LNCAP (cell line): ENCODE measurements around the gene CPVL.
A peak's percentile ranks its signal among the peaks of the same experiment; 100 is the strongest.

Source experiments
- TF ChIP-seq, protein P1 (sequence below): fragments of 450-650 bp; IDR thresholded peaks from 2 replicates; pipeline ENCODE4 v1.5.1; 2017; ENCODE audit warnings: mild to moderate bottlenecking

CPVL gene

GRCh38 chr7:28957751-28958234 lies 188.5 kb downstream of the CPVL start:
- TF ChIP-seq, protein P1, sequence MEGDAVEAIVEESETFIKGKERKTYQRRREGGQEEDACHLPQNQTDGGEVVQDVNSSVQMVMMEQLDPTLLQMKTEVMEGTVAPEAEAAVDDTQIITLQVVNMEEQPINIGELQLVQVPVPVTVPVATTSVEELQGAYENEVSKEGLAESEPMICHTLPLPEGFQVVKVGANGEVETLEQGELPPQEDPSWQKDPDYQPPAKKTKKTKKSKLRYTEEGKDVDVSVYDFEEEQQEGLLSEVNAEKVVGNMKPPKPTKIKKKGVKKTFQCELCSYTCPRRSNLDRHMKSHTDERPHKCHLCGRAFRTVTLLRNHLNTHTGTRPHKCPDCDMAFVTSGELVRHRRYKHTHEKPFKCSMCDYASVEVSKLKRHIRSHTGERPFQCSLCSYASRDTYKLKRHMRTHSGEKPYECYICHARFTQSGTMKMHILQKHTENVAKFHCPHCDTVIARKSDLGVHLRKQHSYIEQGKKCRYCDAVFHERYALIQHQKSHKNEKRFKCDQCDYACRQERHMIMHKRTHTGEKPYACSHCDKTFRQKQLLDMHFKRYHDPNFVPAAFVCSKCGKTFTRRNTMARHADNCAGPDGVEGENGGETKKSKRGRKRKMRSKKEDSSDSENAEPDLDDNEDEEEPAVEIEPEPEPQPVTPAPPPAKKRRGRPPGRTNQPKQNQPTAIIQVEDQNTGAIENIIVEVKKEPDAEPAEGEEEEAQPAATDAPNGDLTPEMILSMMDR: no peak

- TF ChIP-seq, protein P1: no peak
Observed at GRCh38 chr7:28957064-28957750, 189.1 kb downstream of the CPVL start.

GRCh38 chr7:28956608-28957063 lies 189.7 kb downstream of the CPVL start:
- TF ChIP-seq, protein P1: no peak

GRCh38 chr7:28955718-28956607 lies 190.4 kb downstream of the CPVL start:
- TF ChIP-seq, protein P1: peak; percentile 39

DNA sequence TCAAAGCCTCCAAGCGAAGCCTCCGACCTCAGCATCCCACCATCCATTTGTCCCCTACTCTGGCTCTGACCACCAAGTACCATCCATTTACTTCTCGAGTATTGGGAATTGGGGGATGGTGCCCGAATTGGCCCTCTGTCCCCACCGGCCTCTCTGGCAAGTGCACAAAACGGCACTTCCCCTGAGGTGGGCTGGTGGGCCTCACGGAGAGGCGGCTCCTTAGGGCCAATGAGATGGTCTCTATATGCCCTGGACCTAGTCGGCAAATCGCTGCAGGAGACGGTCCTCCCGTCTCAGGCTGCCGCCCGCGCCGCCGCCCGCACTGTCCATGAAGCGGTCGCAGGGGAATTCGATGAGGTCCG lies 191.0 kb downstream of the CPVL start:
- TF ChIP-seq, protein P1: no peak

- TF ChIP-seq, protein P1: no peak
Observed at GRCh38 chr7:28954946-28955345, 191.4 kb downstream of the CPVL start.

- TF ChIP-seq, protein P1: no peak
Observed at GRCh38 chr7:28954471-28954870, 191.9 kb downstream of the CPVL start.
